Endodermal cell (in vitro differentiated cells): ENCODE measurements around the gene DNAJB4. TPM values are rescaled to one million over a fixed set of nuclear protein-coding genes. Genes with fewer than 3 reads are reported as not detected.

ENCODE experiments used
- DNase-seq: peaks from one replicate; pipeline ENCODE4 v3.0.0-alpha.2; 2017
- H3K27ac ChIP-seq: 2 replicates; pipeline ENCODE4 v1.5.1; 2013; ENCODE audit warnings: mild to moderate bottlenecking, low read depth, low read length, moderate library complexity
- H3K27me3 ChIP-seq: 2 replicates; pipeline ENCODE4 v1.6.1; 2013; ENCODE audit warnings: mild to moderate bottlenecking, low read length, moderate library complexity; ENCODE audit not compliant: insufficient read depth, control insufficient read depth, poor library complexity, severe bottlenecking
- H3K36me3 ChIP-seq: 2 replicates; pipeline ENCODE4 v1.7.0; 2013; ENCODE audit warnings: mild to moderate bottlenecking, low read length, moderate library complexity; ENCODE audit not compliant: control insufficient read depth, insufficient read depth
- H3K4me1 ChIP-seq: one replicate; pipeline ENCODE4 v1.7.0; 2013; ENCODE audit warnings: low read length; ENCODE audit not compliant: control insufficient read depth, insufficient read depth
- H3K4me3 ChIP-seq: 2 replicates; pipeline ENCODE4 v1.5.1; 2013; ENCODE audit warnings: mild to moderate bottlenecking, low read length, moderate library complexity
- H3K9ac ChIP-seq: 2 replicates; pipeline ENCODE4 v1.6.1; 2013; ENCODE audit warnings: mild to moderate bottlenecking, low read length, moderate library complexity; ENCODE audit not compliant: poor library complexity, severe bottlenecking; ENCODE audit errors: extremely low read depth
- H3K9me3 ChIP-seq: 2 replicates; pipeline ENCODE4 v1.6.1; 2013; ENCODE audit warnings: mild to moderate bottlenecking, low read length, moderate library complexity; ENCODE audit not compliant: control insufficient read depth
- H3K27ac Mint-ChIP-seq: 2 replicates; pipeline ENCODE4 v1.8.0; 2020; ENCODE audit warnings: mixed read lengths
- H3K27me3 Mint-ChIP-seq: 2 replicates; pipeline ENCODE4 v1.8.0; 2021; ENCODE audit warnings: mild to moderate bottlenecking, mixed read lengths; ENCODE audit not compliant: insufficient read depth
- H3K36me3 Mint-ChIP-seq: 2 replicates; pipeline ENCODE4 v1.8.0; 2020; ENCODE audit warnings: low read depth, mixed read lengths
- H3K4me1 Mint-ChIP-seq: 2 replicates; pipeline ENCODE4 v1.8.0; 2020; ENCODE audit warnings: mixed read lengths
- H3K4me3 Mint-ChIP-seq: 2 replicates; pipeline ENCODE4 v1.8.0; 2020; ENCODE audit warnings: mild to moderate bottlenecking, moderate library complexity, mixed read lengths
- H3K9me3 Mint-ChIP-seq: 2 replicates; pipeline ENCODE4 v1.8.0; 2020; ENCODE audit warnings: mild to moderate bottlenecking, mixed read lengths
- CTCF ChIP-seq: fragments of 200-600 bp; sonication (generic); conservative IDR thresholded peaks from 2 replicates; pipeline ENCODE4 v1.5.0; 2021; ENCODE audit warnings: antibody characterized with exemption, mild to moderate bottlenecking
- WGBS, 2 experiments: methylation state at CpG; one replicate each; pipeline versions ENCODE4 v1.1.5 to v1.1.7; 2013; ENCODE audit warnings: missing lambda C conversion rate in 2 of 2, mixed read lengths in 1 of 2; ENCODE audit not compliant: insufficient coverage in 1 of 2, insufficient read length in 1 of 2; 5-methylcytosine and 5-hydroxymethylcytosine counted together
- total RNA-seq, 2 donors: library from RNA; stranded (reverse); fragmentation: NEBNext Ultra II Directional in 1 of 2; extraction: Animal tissue kit (Norgen Biotek cat#: 25700) in 1 of 2; gene quantifications; 2 replicates in 1 of 2; 3 replicates in 1 of 2; pipeline ENCODE4 v1.2.1, GENCODE V29; 2021

DNAJB4 gene
- total RNA-seq, 2 donors from 2014 or later: 16.4 to 38.4 TPM

- H3K36me3 Mint-ChIP-seq: no peaks in the 10 kb centered on the region
- WGBS, 2 experiments: 91% methylated on average over 1 of the region's 1 CpG; no CpG with 5 or more reads in 1 of the 2 experiments
- no peaks in the 10 kb centered on the region for H3K9me3 Mint-ChIP-seq
- Histone ChIP-seq H3K27ac (no peak overlapping the region), H3K9me3 (no peaks in the 10 kb centered on the region), H3K4me1 (peaks cover 6% of the 10 kb centered on the region), H3K4me3 (peak overlapping the region; percentile 85), H3K36me3 (no peaks in the 10 kb centered on the region), H3K9ac (peak overlapping the region; percentile 96), H3K27me3 (no peaks in the 10 kb centered on the region)
- H3K27me3 Mint-ChIP-seq: no peaks in the 10 kb centered on the region
- H3K27ac Mint-ChIP-seq: no peak overlapping the region
- TF ChIP-seq CTCF: no peak
- peaks cover 11% of the 10 kb centered on the region for H3K4me1 Mint-ChIP-seq
- H3K4me3 Mint-ChIP-seq: peak overlapping the region; percentile 52
- no peak for DNase-seq
Observed at GRCh38 chr1:78005755-78006154, 1.0 kb downstream of the DNAJB4 start.

GRCh38 chr1:78006521-78006920, 1.8 kb downstream of the DNAJB4 start:
- Histone ChIP-seq H3K36me3 (no peaks in the 10 kb centered on the region), H3K4me3 (peak overlapping the region; percentile 85), H3K27me3 (no peaks in the 10 kb centered on the region), H3K9me3 (no peaks in the 10 kb centered on the region), H3K4me1 (peaks cover 6% of the 10 kb centered on the region), H3K27ac (no peak overlapping the region), H3K9ac (peak overlapping the region; percentile 39)
- H3K4me1 Mint-ChIP-seq: peaks cover 11% of the 10 kb centered on the region
- no peaks in the 10 kb centered on the region for H3K27me3 Mint-ChIP-seq
- no peak overlapping the region for H3K4me3 Mint-ChIP-seq
- no peaks in the 10 kb centered on the region for H3K36me3 Mint-ChIP-seq
- no peak for TF ChIP-seq CTCF
- no peak for DNase-seq
- no peaks in the 10 kb centered on the region for H3K9me3 Mint-ChIP-seq
- no peak overlapping the region for H3K27ac Mint-ChIP-seq

- WGBS, 2 experiments: 95% methylated on average over 2 of the region's 4 CpGs; no CpG with 5 or more reads in 1 of the 2 experiments
- no peak overlapping the region for H3K27ac ChIP-seq
- no peaks in the 10 kb centered on the region for H3K9me3 ChIP-seq
- Mint-ChIP-seq H3K4me1 (peaks cover 11% of the 10 kb centered on the region), H3K4me3 (no peak overlapping the region), H3K27me3 (no peaks in the 10 kb centered on the region), H3K36me3 (no peaks in the 10 kb centered on the region), H3K27ac (no peak overlapping the region), H3K9me3 (no peaks in the 10 kb centered on the region)
- no peak overlapping the region for H3K4me3 ChIP-seq
- H3K36me3 ChIP-seq: no peaks in the 10 kb centered on the region
- no peaks in the 10 kb centered on the region for H3K27me3 ChIP-seq
- no peak overlapping the region for H3K9ac ChIP-seq
- peaks cover 6% of the 10 kb centered on the region for H3K4me1 ChIP-seq
- no peak for DNase-seq
- no peak for TF ChIP-seq CTCF
Observed at GRCh38 chr1:78007677-78008341, 3.1 kb downstream of the DNAJB4 start.
